Transverse colon (tissue), 3 donors: Measurements from ENCODE around the gene L3MBTL4.

Experiments used
- EP300 ChIP-seq: sonication (generic); formaldehyde crosslinking; IDR thresholded peaks from one replicate; pipeline ENCODE4 v1.6.1; 2017; ENCODE audit warnings: antibody characterized with exemption, low read depth
- POLR2A ChIP-seq: fragments of 450-650 bp; IDR thresholded peaks from one replicate; pipeline ENCODE4 v1.6.1; 2016; ENCODE audit warnings: antibody characterized with exemption, mild to moderate bottlenecking, moderate library complexity
- TF ChIP-seq, protein P1 (sequence below), 5 experiments: fragments of 200-600 bp in 3 of 5; fragments of 450-650 bp in 2 of 5; sonication (generic) in 3 of 5; IDR thresholded peaks; 1 replicate in 2 of 5; 2 replicates in 3 of 5; pipeline ENCODE4 v1.5.1; 2016 to 2017; ENCODE audit warnings: antibody characterized with exemption in 5 of 5, inconsistent platforms in 3 of 5, mild to moderate bottlenecking in 2 of 5, moderate library complexity in 1 of 5

GRCh38 chr18:5939801-5940667 is 474.7 kb downstream of the L3MBTL4 start:
- TF ChIP-seq POLR2A (no peak), EP300 (no peak)
- TF ChIP-seq, protein P1, sequence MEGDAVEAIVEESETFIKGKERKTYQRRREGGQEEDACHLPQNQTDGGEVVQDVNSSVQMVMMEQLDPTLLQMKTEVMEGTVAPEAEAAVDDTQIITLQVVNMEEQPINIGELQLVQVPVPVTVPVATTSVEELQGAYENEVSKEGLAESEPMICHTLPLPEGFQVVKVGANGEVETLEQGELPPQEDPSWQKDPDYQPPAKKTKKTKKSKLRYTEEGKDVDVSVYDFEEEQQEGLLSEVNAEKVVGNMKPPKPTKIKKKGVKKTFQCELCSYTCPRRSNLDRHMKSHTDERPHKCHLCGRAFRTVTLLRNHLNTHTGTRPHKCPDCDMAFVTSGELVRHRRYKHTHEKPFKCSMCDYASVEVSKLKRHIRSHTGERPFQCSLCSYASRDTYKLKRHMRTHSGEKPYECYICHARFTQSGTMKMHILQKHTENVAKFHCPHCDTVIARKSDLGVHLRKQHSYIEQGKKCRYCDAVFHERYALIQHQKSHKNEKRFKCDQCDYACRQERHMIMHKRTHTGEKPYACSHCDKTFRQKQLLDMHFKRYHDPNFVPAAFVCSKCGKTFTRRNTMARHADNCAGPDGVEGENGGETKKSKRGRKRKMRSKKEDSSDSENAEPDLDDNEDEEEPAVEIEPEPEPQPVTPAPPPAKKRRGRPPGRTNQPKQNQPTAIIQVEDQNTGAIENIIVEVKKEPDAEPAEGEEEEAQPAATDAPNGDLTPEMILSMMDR (IDR thresholded peaks at IDR 0.05), result no peak
